ENCODE results near the gene MED12L.

- TF ChIP-seq CTCF (conservative IDR thresholded peaks at IDR 0.05; ENCODE audit: low read length) (no peak), EZH2phosphoT487 (IDR thresholded peaks at IDR 0.05; ENCODE audit: borderline replicate concordance) (no peak)
Observed at GRCh38 chr3:151387842-151388241, 302.4 kb downstream of the MED12L start.

Data from Loucy (cell line).